Parathyroid adenoma (tissue), 2 donors: ENCODE data around the gene GGT6.

ENCODE experiments used
- H2AFZ ChIP-seq: fragments of 300-600 bp; sonication (generic); one replicate; pipeline ENCODE4 v1.7.0; 2017; ENCODE audit warnings: antibody characterized with exemption, mild to moderate bottlenecking
- H3K27ac ChIP-seq: fragments of 300-600 bp; sonication (generic); one replicate; pipeline ENCODE4 v1.7.0; 2017
- H3K27me3 ChIP-seq: fragments of 300-600 bp; sonication (generic); one replicate; pipeline ENCODE4 v1.7.0; 2017; ENCODE audit warnings: low read length; ENCODE audit not compliant: control insufficient read depth, insufficient read depth
- H3K36me3 ChIP-seq: fragments of 300-600 bp; sonication (generic); one replicate; pipeline ENCODE4 v1.7.0; 2017; ENCODE audit warnings: low read length; ENCODE audit not compliant: control insufficient read depth, insufficient read depth
- H3K4me1 ChIP-seq: fragments of 300-600 bp; sonication (generic); one replicate; pipeline ENCODE4 v1.7.0; 2017; ENCODE audit warnings: control low read depth
- H3K4me2 ChIP-seq: fragments of 300-600 bp; sonication (generic); one replicate; pipeline ENCODE4 v1.7.0; 2017; ENCODE audit warnings: low read length
- H3K4me3 ChIP-seq: fragments of 300-600 bp; sonication (generic); one replicate; pipeline ENCODE4 v1.7.0; 2017; ENCODE audit warnings: low read depth, low read length
- H3K79me2 ChIP-seq: fragments of 300-600 bp; sonication (generic); one replicate; pipeline ENCODE4 v1.7.0; 2017; ENCODE audit warnings: control low read depth
- H3K9ac ChIP-seq: fragments of 300-600 bp; sonication (generic); one replicate; pipeline ENCODE4 v1.7.0; 2017; ENCODE audit warnings: mild to moderate bottlenecking
- H3K9me3 ChIP-seq: fragments of 300-600 bp; sonication (generic); one replicate; pipeline ENCODE4 v1.7.0; 2017; ENCODE audit warnings: low read length; ENCODE audit not compliant: control insufficient read depth
- TF ChIP-seq, protein P1 (sequence below): fragments of 300-600 bp; sonication (generic); IDR thresholded peaks from one replicate; pipeline ENCODE4 v1.7.0; 2017; ENCODE audit warnings: antibody characterized with exemption, mild to moderate bottlenecking
- donor health status: primary hyperparathyroidism.

The GGT6 gene

DNA sequence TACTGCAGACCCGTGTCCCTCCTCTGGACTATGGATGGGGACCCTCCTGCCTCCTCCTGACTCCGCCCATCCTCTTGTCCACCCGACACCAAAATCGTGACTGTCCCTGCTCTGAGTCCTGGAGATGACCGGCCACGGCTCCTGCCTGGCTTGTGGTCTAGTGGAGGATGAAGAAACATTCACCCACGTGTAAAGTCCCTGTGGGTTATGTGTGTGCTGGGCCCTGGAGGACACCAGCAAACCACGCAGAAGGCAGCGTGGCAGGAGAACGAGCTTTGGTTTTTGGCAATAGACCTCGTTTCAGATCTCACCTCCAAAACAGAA, 49.8 kb downstream of the GGT6 start:
- Histone ChIP-seq H3K4me3 (no peak overlapping the region), H3K4me1 (peaks cover 5% of the 10 kb centered on the region), H3K27me3 (no peaks in the 10 kb centered on the region), H3K36me3 (no peaks in the 10 kb centered on the region), H2AFZ (no peak overlapping the region), H3K9ac (no peak overlapping the region), H3K27ac (peak overlapping the region; percentile 66), H3K4me2 (no peak overlapping the region), H3K79me2 (no peaks in the 10 kb centered on the region), H3K9me3 (no peaks in the 10 kb centered on the region)
- TF ChIP-seq, protein P1, sequence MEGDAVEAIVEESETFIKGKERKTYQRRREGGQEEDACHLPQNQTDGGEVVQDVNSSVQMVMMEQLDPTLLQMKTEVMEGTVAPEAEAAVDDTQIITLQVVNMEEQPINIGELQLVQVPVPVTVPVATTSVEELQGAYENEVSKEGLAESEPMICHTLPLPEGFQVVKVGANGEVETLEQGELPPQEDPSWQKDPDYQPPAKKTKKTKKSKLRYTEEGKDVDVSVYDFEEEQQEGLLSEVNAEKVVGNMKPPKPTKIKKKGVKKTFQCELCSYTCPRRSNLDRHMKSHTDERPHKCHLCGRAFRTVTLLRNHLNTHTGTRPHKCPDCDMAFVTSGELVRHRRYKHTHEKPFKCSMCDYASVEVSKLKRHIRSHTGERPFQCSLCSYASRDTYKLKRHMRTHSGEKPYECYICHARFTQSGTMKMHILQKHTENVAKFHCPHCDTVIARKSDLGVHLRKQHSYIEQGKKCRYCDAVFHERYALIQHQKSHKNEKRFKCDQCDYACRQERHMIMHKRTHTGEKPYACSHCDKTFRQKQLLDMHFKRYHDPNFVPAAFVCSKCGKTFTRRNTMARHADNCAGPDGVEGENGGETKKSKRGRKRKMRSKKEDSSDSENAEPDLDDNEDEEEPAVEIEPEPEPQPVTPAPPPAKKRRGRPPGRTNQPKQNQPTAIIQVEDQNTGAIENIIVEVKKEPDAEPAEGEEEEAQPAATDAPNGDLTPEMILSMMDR, result no peak

- Histone ChIP-seq H2AFZ (no peak overlapping the region), H3K36me3 (no peaks in the 10 kb centered on the region), H3K4me3 (no peak overlapping the region), H3K9ac (no peak overlapping the region), H3K79me2 (no peaks in the 10 kb centered on the region), H3K27ac (peak overlapping the region; percentile 66), H3K27me3 (no peaks in the 10 kb centered on the region), H3K4me1 (peaks cover 5% of the 10 kb centered on the region), H3K4me2 (no peak overlapping the region), H3K9me3 (no peaks in the 10 kb centered on the region)
- TF ChIP-seq, protein P1, result no peak
Observed at GRCh38 chr17:4509923-4510617, 50.3 kb downstream of the GGT6 start.

GRCh38 chr17:4509401-4509800, 51.0 kb downstream of the GGT6 start:
- Histone ChIP-seq H3K4me2 (no peak overlapping the region), H2AFZ (no peak overlapping the region), H3K27ac (peak overlapping the region; percentile 66), H3K79me2 (no peaks in the 10 kb centered on the region), H3K9me3 (no peaks in the 10 kb centered on the region), H3K4me3 (no peak overlapping the region), H3K27me3 (no peaks in the 10 kb centered on the region), H3K9ac (no peak overlapping the region), H3K36me3 (no peaks in the 10 kb centered on the region), H3K4me1 (peaks cover 5% of the 10 kb centered on the region)
- TF ChIP-seq, protein P1, result no peak

- no peaks in the 10 kb centered on the region for H3K79me2 ChIP-seq
- no peaks in the 10 kb centered on the region for H3K36me3 ChIP-seq
- H2AFZ ChIP-seq, result no peak overlapping the region
- TF ChIP-seq, protein P1, result no peak
- H3K4me3 ChIP-seq, result no peak overlapping the region
- H3K27me3 ChIP-seq, result no peaks in the 10 kb centered on the region
- H3K9me3 ChIP-seq, result no peaks in the 10 kb centered on the region
- H3K4me1 ChIP-seq, result peaks cover 5% of the 10 kb centered on the region
- no peak overlapping the region for H3K4me2 ChIP-seq
- no peak overlapping the region for H3K27ac ChIP-seq
- no peak overlapping the region for H3K9ac ChIP-seq
Observed at GRCh38 chr17:4508207-4508606, 52.2 kb downstream of the GGT6 start.
